GM06990 (cell line): Measurements from ENCODE around the gene JMJD7.

Source experiments
- DNase-seq: peaks from one replicate; pipeline ENCODE4 v3.0.0-alpha.2; 2011; ENCODE audit not compliant: insufficient read length; ENCODE audit errors: extremely low read depth
- H3K27me3 ChIP-seq: replicated peaks from 2 replicates; pipeline ENCODE4 v1.6.0; 2011; ENCODE audit warnings: low read length; ENCODE audit not compliant: control insufficient read depth, insufficient read depth
- H3K36me3 ChIP-seq: 2 replicates; pipeline ENCODE4 v1.5.1; 2011; ENCODE audit warnings: low read length; ENCODE audit not compliant: control insufficient read depth, insufficient read depth
- H3K4me3 ChIP-seq: replicated peaks from 2 replicates; pipeline ENCODE4 v1.5.1; 2011; ENCODE audit warnings: low read depth, mild to moderate bottlenecking, control low read depth, low read length
- CTCF ChIP-seq: IDR thresholded peaks from 2 replicates; pipeline ENCODE4 v1.5.1; 2011; ENCODE audit warnings: low read length, control low read depth, mild to moderate bottlenecking, inconsistent platforms; ENCODE audit not compliant: insufficient read depth, poor library complexity, severe bottlenecking

JMJD7 gene

GRCh38 chr15:41882689-41883483 lies 55.0 kb downstream of the JMJD7 start:
- no peak overlapping the region for H3K4me3 ChIP-seq
- DNase-seq = no peak

GRCh38 chr15:41883484-41883825 lies 55.6 kb downstream of the JMJD7 start:
- Histone ChIP-seq H3K27me3 (peaks cover 5% of the 10 kb centered on the region), H3K36me3 (no peaks in the 10 kb centered on the region), H3K4me3 (no peak overlapping the region)
- DNase-seq = no peak
- TF ChIP-seq CTCF = no peak

More at GRCh38 chr15:41882689-41883483, 55.0 kb downstream of the JMJD7 start:
- no peaks in the 10 kb centered on the region for H3K36me3 ChIP-seq
- no peak for TF ChIP-seq CTCF
- peaks cover 5% of the 10 kb centered on the region for H3K27me3 ChIP-seq

DNA sequence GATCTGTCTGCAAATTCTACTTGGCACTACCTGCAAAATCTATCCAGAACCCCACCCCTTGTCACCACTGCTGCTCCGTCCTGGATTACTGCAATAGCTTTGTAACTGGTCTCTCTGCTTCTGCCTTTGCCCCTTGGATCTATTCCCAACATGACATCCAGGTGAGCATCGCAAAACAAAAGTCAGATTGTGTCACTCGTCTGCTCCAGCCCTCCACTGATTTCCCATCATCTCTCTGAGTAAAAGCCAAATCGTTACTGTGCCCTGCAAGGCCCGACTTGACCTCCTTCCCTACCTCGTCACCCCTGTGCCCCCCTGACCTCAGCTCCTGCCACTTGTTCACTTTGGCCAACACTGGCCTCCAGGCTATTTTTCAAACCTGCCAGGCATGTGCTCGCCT lies 56.6 kb downstream of the JMJD7 start:
- Histone ChIP-seq H3K4me3 (no peak overlapping the region), H3K36me3 (no peaks in the 10 kb centered on the region), H3K27me3 (peaks cover 5% of the 10 kb centered on the region)
- no peak for DNase-seq
- TF ChIP-seq CTCF = no peak

- H3K36me3 ChIP-seq = no peaks in the 10 kb centered on the region
- no peak overlapping the region for H3K4me3 ChIP-seq
- TF ChIP-seq CTCF = no peak
- no peak for DNase-seq
- peaks cover 3% of the 10 kb centered on the region for H3K27me3 ChIP-seq
These were observed 57.4 kb downstream of the JMJD7 start for GRCh38 chr15:41885321-41885720.

DNA sequence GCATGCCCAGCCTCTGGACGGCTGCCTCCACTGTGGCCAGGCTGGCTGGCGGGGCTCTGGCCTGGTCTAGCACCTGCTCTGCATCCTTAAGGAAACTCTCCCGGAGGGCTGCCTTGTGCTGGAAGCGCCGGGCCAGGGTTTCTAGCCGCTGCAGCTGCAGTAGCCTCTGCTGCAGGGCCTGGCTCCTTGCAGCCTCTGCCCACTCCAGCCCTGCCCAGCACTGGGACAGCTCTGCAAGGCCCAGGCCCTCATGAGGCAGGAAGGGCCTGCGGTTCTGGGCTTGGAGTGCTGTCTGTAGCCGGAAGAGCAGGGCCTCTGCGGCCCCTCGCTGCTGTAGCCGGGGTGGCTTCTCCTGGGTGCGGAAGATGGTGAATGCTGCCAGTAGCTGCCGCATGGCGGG lies 57.9 kb downstream of the JMJD7 start:
- no peak for TF ChIP-seq CTCF
- Histone ChIP-seq H3K27me3 (peaks cover 3% of the 10 kb centered on the region), H3K36me3 (no peaks in the 10 kb centered on the region), H3K4me3 (no peak overlapping the region)
- DNase-seq = no peak

DNA sequence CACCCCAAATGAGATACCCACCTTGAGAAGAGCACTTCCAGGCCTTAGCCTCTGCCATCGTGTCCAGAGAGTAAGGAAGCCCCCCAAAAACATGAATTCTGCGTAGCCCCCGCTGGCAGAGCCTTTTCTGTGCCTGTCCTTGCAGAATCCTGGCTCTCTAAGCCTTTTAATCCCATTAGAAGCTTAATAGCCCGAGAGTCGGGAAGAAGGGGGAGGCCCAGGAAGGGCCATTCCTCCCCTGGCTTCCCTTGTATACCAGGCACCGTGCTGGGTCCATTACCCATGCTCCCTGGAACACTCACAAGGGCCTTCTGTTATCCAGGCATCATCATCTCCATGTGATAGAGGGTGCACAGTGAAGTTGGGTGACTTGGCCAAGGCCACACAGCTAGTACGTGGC lies 58.8 kb downstream of the JMJD7 start:
- TF ChIP-seq CTCF = no peak
- no peak for DNase-seq
- Histone ChIP-seq H3K36me3 (no peaks in the 10 kb centered on the region), H3K4me3 (no peak overlapping the region), H3K27me3 (no peaks in the 10 kb centered on the region)
